ENCODE results near the gene AQP2. TPM values are rescaled to one million over a fixed set of nuclear protein-coding genes. Genes with fewer than 3 reads are reported as not detected.

Gene AQP2
- total and polyA plus RNA-seq, 4 donors = not detected

DNA sequence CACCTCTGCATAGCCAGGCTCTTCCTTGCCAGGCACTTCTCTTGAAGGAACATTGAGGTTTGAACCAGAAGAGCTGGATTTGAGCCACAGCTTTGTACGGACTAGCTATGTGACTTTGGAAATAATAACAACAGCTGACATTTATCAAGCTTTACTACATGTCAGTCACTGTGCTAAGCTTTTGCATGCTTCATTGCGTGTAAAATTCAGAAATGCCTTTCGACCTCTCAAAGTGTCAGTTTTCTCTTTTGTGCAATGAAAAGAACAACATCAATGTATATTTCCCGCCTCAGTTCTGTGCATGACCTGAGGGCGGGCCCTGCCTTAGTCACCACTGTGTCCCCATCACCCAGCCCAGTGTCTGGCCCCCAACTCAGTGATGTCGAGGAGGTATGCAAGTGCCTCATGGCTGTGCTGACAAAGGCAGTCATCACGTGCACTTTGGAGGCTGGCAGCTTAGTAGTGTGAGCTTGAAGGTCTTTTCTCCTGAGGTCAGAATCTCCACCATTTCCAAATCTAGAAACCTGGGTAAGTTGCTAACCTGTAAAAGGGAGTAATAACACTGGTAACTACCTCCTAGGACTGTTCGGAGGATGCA is 17.9 kb upstream of the AQP2 start:
- Histone ChIP-seq H3K9ac (ENCODE audit: low read depth in 1 of 2, low read length in 2 of 2) (no peak overlapping the region), H3K27me3 (ENCODE audit: control insufficient read depth in 4 of 4, insufficient read depth in 4 of 4, low read length in 3 of 4) (no peaks in the 10 kb centered on the region), H3K36me3 (ENCODE audit: control insufficient read depth in 4 of 4, insufficient read depth in 3 of 4, low read depth in 1 of 4, low read length in 3 of 4) (no peaks in the 10 kb centered on the region), H3K4me1 (ENCODE audit: control insufficient read depth in 4 of 4, insufficient read depth in 4 of 4, low read length in 3 of 4) (no peaks in the 10 kb centered on the region), H3K9me3 (ENCODE audit: control insufficient read depth in 4 of 4, low read length in 3 of 4) (no peaks in the 10 kb centered on the region), H3K27ac (ENCODE audit: low read depth in 1 of 2, low read length in 2 of 2) (no peak overlapping the region), H3K4me3 (ENCODE audit: low read depth in 1 of 3, low read length in 3 of 3) (no peak overlapping the region)
- DNase-seq (ENCODE audit: low spot score) = no peak
- TF ChIP-seq RXRA (IDR thresholded peaks at IDR 0.05) = no peak
- 93% methylated on average over 8 of the region's 8 CpGs for WGBS

DNA sequence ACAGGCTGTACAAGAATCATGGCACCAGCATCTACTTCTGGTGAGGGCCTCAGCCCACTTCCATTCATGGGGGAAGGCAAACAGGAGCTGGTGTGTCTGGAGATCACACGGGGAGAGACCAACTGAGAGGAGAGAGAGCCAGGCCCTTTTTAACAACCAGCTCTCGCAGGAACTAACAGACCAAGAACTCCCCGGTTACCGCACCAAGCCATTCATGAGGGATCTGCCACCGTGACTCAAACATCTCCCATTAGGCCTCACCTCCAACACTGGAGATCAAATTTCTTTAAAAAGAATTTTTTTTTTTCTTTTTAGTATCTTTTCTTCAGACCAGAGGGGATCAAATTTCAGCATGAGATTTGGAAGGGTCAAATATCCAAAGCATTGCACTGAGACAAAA is 16.7 kb upstream of the AQP2 start:
- TF ChIP-seq HNF4G (IDR thresholded peaks at IDR 0.05) (no peak), FOXA1 (IDR thresholded peaks at IDR 0.05) (no peak), FOXA2 (IDR thresholded peaks at IDR 0.05) (no peak), JUND (IDR thresholded peaks at IDR 0.05) (no peak)
- TF ChIP-seq, protein P1, sequence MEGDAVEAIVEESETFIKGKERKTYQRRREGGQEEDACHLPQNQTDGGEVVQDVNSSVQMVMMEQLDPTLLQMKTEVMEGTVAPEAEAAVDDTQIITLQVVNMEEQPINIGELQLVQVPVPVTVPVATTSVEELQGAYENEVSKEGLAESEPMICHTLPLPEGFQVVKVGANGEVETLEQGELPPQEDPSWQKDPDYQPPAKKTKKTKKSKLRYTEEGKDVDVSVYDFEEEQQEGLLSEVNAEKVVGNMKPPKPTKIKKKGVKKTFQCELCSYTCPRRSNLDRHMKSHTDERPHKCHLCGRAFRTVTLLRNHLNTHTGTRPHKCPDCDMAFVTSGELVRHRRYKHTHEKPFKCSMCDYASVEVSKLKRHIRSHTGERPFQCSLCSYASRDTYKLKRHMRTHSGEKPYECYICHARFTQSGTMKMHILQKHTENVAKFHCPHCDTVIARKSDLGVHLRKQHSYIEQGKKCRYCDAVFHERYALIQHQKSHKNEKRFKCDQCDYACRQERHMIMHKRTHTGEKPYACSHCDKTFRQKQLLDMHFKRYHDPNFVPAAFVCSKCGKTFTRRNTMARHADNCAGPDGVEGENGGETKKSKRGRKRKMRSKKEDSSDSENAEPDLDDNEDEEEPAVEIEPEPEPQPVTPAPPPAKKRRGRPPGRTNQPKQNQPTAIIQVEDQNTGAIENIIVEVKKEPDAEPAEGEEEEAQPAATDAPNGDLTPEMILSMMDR (IDR thresholded peaks at IDR 0.05; ENCODE audit: low read depth, low read length, missing input control) = no peak
- TF ChIP-seq, protein P2, sequence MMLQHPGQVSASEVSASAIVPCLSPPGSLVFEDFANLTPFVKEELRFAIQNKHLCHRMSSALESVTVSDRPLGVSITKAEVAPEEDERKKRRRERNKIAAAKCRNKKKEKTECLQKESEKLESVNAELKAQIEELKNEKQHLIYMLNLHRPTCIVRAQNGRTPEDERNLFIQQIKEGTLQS (IDR thresholded peaks at IDR 0.05) = no peak
- 91% methylated on average over 5 of the region's 5 CpGs for WGBS
- H3K27ac ChIP-seq (ENCODE audit: low read depth in 1 of 2, low read length in 2 of 2) = no peak overlapping the region
- H3K9ac ChIP-seq (ENCODE audit: low read depth in 1 of 2, low read length in 2 of 2) = no peak overlapping the region
- H3K4me1 ChIP-seq (ENCODE audit: control insufficient read depth in 4 of 4, insufficient read depth in 4 of 4, low read length in 3 of 4) = no peaks in the 10 kb centered on the region
- no peak overlapping the region for H3K4me3 ChIP-seq (ENCODE audit: low read depth in 1 of 3, low read length in 3 of 3)
- no peaks in the 10 kb centered on the region for H3K36me3 ChIP-seq (ENCODE audit: control insufficient read depth in 4 of 4, insufficient read depth in 3 of 4, low read depth in 1 of 4, low read length in 3 of 4)
- DNase-seq (ENCODE audit: low spot score) = no peak
- H3K9me3 ChIP-seq (ENCODE audit: control insufficient read depth in 4 of 4, low read length in 3 of 4) = no peaks in the 10 kb centered on the region
- H3K27me3 ChIP-seq (ENCODE audit: control insufficient read depth in 4 of 4, insufficient read depth in 4 of 4, low read length in 3 of 4) = no peaks in the 10 kb centered on the region

GRCh38 chr12:49934505-49934904 is 16.0 kb upstream of the AQP2 start:
- Histone ChIP-seq H3K4me1 (ENCODE audit: control insufficient read depth in 4 of 4, insufficient read depth in 4 of 4, low read length in 3 of 4) (no peaks in the 10 kb centered on the region), H3K4me3 (ENCODE audit: low read depth in 1 of 3, low read length in 3 of 3) (no peak overlapping the region), H3K9ac (ENCODE audit: low read depth in 1 of 2, low read length in 2 of 2) (no peak overlapping the region), H3K27me3 (ENCODE audit: control insufficient read depth in 4 of 4, insufficient read depth in 4 of 4, low read length in 3 of 4) (no peaks in the 10 kb centered on the region), H3K36me3 (ENCODE audit: control insufficient read depth in 4 of 4, insufficient read depth in 3 of 4, low read depth in 1 of 4, low read length in 3 of 4) (no peaks in the 10 kb centered on the region), H3K9me3 (ENCODE audit: control insufficient read depth in 4 of 4, low read length in 3 of 4) (no peaks in the 10 kb centered on the region), H3K27ac (ENCODE audit: low read depth in 1 of 2, low read length in 2 of 2) (no peak overlapping the region)
- WGBS = 95% methylated on average over 3 of the region's 3 CpGs
- DNase-seq (ENCODE audit: low spot score) = no peak
- TF ChIP-seq, protein P2 (IDR thresholded peaks at IDR 0.05) = no peak
- TF ChIP-seq EGR1 (IDR thresholded peaks at IDR 0.05; ENCODE audit: low read depth in 2 of 2) = no peak
- TF ChIP-seq JUND (IDR thresholded peaks at IDR 0.05) = no peak
- TF ChIP-seq, protein P3, sequence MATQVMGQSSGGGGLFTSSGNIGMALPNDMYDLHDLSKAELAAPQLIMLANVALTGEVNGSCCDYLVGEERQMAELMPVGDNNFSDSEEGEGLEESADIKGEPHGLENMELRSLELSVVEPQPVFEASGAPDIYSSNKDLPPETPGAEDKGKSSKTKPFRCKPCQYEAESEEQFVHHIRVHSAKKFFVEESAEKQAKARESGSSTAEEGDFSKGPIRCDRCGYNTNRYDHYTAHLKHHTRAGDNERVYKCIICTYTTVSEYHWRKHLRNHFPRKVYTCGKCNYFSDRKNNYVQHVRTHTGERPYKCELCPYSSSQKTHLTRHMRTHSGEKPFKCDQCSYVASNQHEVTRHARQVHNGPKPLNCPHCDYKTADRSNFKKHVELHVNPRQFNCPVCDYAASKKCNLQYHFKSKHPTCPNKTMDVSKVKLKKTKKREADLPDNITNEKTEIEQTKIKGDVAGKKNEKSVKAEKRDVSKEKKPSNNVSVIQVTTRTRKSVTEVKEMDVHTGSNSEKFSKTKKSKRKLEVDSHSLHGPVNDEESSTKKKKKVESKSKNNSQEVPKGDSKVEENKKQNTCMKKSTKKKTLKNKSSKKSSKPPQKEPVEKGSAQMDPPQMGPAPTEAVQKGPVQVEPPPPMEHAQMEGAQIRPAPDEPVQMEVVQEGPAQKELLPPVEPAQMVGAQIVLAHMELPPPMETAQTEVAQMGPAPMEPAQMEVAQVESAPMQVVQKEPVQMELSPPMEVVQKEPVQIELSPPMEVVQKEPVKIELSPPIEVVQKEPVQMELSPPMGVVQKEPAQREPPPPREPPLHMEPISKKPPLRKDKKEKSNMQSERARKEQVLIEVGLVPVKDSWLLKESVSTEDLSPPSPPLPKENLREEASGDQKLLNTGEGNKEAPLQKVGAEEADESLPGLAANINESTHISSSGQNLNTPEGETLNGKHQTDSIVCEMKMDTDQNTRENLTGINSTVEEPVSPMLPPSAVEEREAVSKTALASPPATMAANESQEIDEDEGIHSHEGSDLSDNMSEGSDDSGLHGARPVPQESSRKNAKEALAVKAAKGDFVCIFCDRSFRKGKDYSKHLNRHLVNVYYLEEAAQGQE (IDR thresholded peaks at IDR 0.05) = no peak
- TF ChIP-seq FOXA1 (IDR thresholded peaks at IDR 0.05) = no peak
- TF ChIP-seq GABPA (IDR thresholded peaks at IDR 0.05 in 1 of 2, conservative IDR thresholded peaks at IDR 0.05 in 1 of 2) = no peak
- TF ChIP-seq SP1 (IDR thresholded peaks at IDR 0.05) = no peak
- TF ChIP-seq, protein P4, sequence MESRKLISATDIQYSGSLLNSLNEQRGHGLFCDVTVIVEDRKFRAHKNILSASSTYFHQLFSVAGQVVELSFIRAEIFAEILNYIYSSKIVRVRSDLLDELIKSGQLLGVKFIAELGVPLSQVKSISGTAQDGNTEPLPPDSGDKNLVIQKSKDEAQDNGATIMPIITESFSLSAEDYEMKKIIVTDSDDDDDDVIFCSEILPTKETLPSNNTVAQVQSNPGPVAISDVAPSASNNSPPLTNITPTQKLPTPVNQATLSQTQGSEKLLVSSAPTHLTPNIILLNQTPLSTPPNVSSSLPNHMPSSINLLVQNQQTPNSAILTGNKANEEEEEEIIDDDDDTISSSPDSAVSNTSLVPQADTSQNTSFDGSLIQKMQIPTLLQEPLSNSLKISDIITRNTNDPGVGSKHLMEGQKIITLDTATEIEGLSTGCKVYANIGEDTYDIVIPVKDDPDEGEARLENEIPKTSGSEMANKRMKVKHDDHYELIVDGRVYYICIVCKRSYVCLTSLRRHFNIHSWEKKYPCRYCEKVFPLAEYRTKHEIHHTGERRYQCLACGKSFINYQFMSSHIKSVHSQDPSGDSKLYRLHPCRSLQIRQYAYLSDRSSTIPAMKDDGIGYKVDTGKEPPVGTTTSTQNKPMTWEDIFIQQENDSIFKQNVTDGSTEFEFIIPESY (IDR thresholded peaks at IDR 0.05) = no peak
- no peak for TF ChIP-seq RAD21 (IDR thresholded peaks at IDR 0.05)
- TF ChIP-seq FOXA2 (IDR thresholded peaks at IDR 0.05) = no peak
- no peak for TF ChIP-seq RXRA (IDR thresholded peaks at IDR 0.05)
- TF ChIP-seq TAF1 (conservative IDR thresholded peaks at IDR 0.05) = no peak

Measured in liver (tissue), 9 donors.